Thyroid gland (tissue), 4 donors: ENCODE results near the gene LASP1NB.

Source experiments
- DNase-seq, 2 donors: peaks; one replicate each; pipeline ENCODE4 v3.0.0-alpha.2; 2019
- H3K27ac ChIP-seq, 3 donors: fragments of 200-600 bp; sonication (generic); 1 replicate in 2 of 3; 2 replicates in 1 of 3; pipeline ENCODE4 v1.5.1; 2016 to 2019; ENCODE audit warnings: mild to moderate bottlenecking in 1 of 3, moderate library complexity in 1 of 3
- H3K27me3 ChIP-seq: fragments of 200-600 bp; sonication (generic); one replicate; pipeline ENCODE4 v1.5.1; 2019
- H3K36me3 ChIP-seq, 2 donors: fragments of 200-600 bp; sonication (generic); one replicate each; pipeline ENCODE4 v1.5.1; 2016 to 2019
- H3K4me1 ChIP-seq, 2 donors: fragments of 200-600 bp; sonication (generic); one replicate each; pipeline ENCODE4 v1.5.1; 2017 to 2019
- H3K4me3 ChIP-seq, 3 donors: fragments of 200-600 bp; sonication (generic); replicated peaks in 1 of 3; 1 replicate in 2 of 3; 2 replicates in 1 of 3; pipeline ENCODE4 v1.5.1; 2016; ENCODE audit warnings: mild to moderate bottlenecking in 1 of 3
- H3K9me3 ChIP-seq: fragments of 200-600 bp; sonication (generic); one replicate; pipeline ENCODE4 v1.5.1; 2017
- POLR2A ChIP-seq, 2 donors: fragments of 450-650 bp; IDR thresholded peaks; one replicate each; pipeline ENCODE4 v1.6.1; 2017; ENCODE audit warnings: antibody characterized with exemption in 2 of 2, mild to moderate bottlenecking in 2 of 2, moderate library complexity in 1 of 2
- WGBS, 2 donors: methylation state at CpG; one replicate each; pipeline ENCODE4 v1.1.5; 2017; 5-methylcytosine and 5-hydroxymethylcytosine counted together
- intact Hi-C: fragments of 100-400 bp; cut with DNase I; formaldehyde crosslinking; loops from one replicate; pipeline ENCODE4 v1.15.1; 2023
- TF ChIP-seq, protein P1 (sequence below), 6 experiments: fragments of 200-600 bp in 3 of 6; fragments of 450-650 bp in 3 of 6; sonication (generic) in 3 of 6; IDR thresholded peaks; one replicate each; pipeline ENCODE4 v1.5.1; 2016 to 2019; ENCODE audit warnings: antibody characterized with exemption in 6 of 6, mild to moderate bottlenecking in 2 of 6, inconsistent platforms in 1 of 6, moderate library complexity in 1 of 6

Gene LASP1NB

DNA sequence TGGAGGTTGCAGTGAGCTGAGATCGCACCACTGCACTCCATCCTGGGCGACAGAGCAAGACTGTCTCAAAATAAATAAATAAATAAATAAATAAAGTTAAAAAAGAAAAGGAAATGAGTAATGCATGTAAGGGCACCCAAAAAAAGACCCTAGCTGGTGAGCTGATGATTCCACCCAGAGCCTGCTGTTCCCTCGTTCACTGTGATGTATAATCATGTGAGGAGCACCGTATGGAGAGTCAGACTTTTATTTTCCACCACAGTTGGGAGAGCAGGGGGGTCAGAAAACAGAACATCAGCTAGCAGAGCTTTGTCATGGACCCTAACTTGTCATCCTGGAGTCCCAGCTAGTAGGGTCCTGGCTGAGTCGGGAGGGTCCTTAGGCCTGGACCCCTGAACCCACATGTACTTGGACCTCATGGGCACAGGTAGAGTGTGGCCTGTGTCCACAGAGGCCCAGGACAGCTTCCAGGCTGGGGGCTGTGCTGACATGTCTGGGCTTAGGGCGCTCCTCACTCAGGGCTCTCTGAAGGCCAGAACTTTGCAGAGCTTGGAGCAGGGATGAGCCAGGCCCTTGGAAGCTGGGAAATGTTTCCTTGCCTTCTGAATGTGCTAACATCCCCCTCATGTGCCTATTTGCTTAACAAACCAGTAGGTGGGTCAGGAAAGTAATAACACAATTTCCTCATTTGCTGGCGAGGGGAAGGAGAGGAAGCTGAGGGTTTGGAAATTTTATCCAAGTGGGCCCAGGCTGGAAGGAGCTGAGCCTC lies 18.8 kb upstream of the LASP1NB start:
- intact Hi-C loops = no loop called here
- no peak for DNase-seq
- no peaks in the 10 kb centered on the region for H3K27me3 ChIP-seq
- H3K9me3 ChIP-seq = no peaks in the 10 kb centered on the region
- WGBS, 2 donors = 77 to 81% methylated on average over 6 of the region's 7 CpGs
- no peak overlapping the region for H3K4me3 ChIP-seq
- no peak for TF ChIP-seq POLR2A (IDR thresholded peaks at IDR 0.05)
- TF ChIP-seq, protein P1, sequence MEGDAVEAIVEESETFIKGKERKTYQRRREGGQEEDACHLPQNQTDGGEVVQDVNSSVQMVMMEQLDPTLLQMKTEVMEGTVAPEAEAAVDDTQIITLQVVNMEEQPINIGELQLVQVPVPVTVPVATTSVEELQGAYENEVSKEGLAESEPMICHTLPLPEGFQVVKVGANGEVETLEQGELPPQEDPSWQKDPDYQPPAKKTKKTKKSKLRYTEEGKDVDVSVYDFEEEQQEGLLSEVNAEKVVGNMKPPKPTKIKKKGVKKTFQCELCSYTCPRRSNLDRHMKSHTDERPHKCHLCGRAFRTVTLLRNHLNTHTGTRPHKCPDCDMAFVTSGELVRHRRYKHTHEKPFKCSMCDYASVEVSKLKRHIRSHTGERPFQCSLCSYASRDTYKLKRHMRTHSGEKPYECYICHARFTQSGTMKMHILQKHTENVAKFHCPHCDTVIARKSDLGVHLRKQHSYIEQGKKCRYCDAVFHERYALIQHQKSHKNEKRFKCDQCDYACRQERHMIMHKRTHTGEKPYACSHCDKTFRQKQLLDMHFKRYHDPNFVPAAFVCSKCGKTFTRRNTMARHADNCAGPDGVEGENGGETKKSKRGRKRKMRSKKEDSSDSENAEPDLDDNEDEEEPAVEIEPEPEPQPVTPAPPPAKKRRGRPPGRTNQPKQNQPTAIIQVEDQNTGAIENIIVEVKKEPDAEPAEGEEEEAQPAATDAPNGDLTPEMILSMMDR (IDR thresholded peaks at IDR 0.05) = no peak
- H3K27ac ChIP-seq = no peak overlapping the region
- H3K4me1 ChIP-seq = peaks cover 0 to 27% of the 10 kb centered on the region in 2 donors
- no peaks in the 10 kb centered on the region for H3K36me3 ChIP-seq

DNA sequence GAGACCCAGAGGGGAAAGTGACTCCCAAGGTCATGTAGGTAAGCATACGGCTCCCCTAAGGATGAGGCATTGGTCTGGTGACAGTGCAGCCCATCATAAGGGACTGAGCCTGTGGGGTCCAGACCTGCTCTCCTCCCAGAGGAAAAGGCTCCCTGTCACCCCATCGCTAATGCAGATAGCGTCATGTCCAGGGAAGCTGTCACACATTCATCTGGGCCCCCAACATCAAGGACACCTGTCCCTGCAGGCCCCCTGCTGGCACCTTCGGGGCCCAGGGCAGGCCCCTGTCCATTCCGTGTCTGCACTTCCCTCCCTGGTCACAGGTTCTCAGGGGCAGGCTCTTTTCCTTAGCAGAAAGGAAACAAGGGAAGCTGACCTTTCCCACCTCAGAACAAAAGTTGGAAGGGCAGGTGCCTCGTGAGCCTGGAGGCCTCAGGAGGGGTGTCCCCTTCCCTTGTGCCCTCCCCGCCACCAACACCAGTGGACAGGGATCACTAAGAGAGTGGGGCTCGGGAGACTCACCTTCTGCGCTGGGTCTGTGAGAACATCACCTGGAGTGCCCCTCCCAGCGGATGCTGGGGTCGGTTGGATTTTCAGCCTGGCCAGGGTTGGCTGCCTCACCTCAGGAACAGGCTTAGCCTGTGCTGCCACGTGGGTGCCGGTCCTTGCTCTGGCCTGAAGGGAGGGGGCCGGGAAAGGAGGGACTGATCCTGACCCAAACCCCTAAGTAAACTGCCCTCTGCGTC lies 17.3 kb upstream of the LASP1NB start:
- WGBS, 2 donors = 73 to 83% methylated on average over 11 to 14 of the region's 15 CpGs
- intact Hi-C loops = no loop called here
- Histone ChIP-seq H3K27me3 (no peaks in the 10 kb centered on the region), H3K27ac (peak overlapping the region in 2 of 3 donors; percentile 28 to 55), H3K9me3 (no peaks in the 10 kb centered on the region), H3K4me1 (peaks cover 4 to 28% of the 10 kb centered on the region in 2 donors), H3K36me3 (no peaks in the 10 kb centered on the region), H3K4me3 (no peak overlapping the region)
- DNase-seq = no peak
- no peak for TF ChIP-seq POLR2A (IDR thresholded peaks at IDR 0.05)
- TF ChIP-seq, protein P1 (IDR thresholded peaks at IDR 0.05) = no peak

DNA sequence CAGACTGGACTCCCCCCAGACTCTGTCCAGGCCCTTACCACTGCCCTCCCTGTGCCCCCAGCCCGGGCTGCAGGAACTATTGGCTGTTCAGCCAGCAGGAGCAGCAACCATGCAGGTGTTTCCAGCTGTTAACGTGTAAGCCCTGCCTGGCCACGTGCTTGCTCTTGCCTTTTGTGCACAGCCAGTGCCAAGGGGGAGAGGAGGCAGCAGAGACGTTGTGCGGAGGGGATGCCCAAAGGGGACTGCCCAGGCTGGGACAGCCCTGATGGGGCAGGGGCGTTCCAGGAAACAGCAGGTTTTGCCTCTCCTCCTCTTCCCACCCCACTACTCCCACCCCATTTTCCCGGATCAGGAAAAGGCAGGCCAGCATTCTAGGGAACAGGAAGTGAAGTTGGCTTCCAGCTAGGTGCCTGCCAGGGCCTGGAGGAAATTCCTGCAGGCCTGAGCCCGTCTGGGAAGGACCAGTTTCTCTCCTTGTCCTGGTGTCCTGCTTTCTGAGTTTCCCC lies 16.7 kb upstream of the LASP1NB start:
- no peak for DNase-seq
- H3K27me3 ChIP-seq = no peaks in the 10 kb centered on the region
- peaks cover 4 to 30% of the 10 kb centered on the region in 2 donors for H3K4me1 ChIP-seq
- H3K27ac ChIP-seq = peak overlapping the region in 2 of 3 donors; percentile 28 to 55
- H3K9me3 ChIP-seq = no peaks in the 10 kb centered on the region
- TF ChIP-seq POLR2A (IDR thresholded peaks at IDR 0.05) = no peak
- TF ChIP-seq, protein P1 (IDR thresholded peaks at IDR 0.05) = no peak
- intact Hi-C loops = no loop called here
- no peaks in the 10 kb centered on the region for H3K36me3 ChIP-seq
- WGBS, 2 donors = 35 to 54% methylated on average over 8 of the region's 8 CpGs
- H3K4me3 ChIP-seq = no peak overlapping the region

DNA sequence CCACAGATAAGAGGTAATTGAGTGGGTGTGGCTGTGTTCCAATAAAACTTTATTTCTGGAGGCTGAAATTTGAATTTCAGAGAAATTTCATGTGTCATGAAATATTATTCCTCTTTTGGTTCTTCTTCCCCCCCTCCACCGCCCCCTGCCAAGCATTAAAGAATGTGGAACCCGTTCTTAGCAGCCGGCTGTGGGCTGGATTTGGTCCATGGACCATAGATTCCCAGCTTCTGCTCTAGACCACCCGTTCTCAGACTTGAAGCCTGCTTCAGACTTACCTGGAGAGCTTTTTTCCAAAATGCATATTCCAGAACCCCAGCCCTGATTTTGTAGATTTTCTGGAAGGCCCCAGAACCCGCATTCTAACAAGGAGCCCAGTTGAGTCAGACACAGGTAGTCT lies 15.1 kb upstream of the LASP1NB start:
- Histone ChIP-seq H3K9me3 (no peaks in the 10 kb centered on the region), H3K27ac (no peak overlapping the region), H3K4me1 (peaks cover 4 to 30% of the 10 kb centered on the region in 2 donors), H3K4me3 (no peak overlapping the region), H3K36me3 (peaks cover 12 to 13% of the 10 kb centered on the region in 2 donors), H3K27me3 (no peaks in the 10 kb centered on the region)
- intact Hi-C loops = no loop called here
- 80 to 85% methylated on average over 5 of the region's 5 CpGs for WGBS, 2 donors
- no peak for TF ChIP-seq POLR2A (IDR thresholded peaks at IDR 0.05)
- TF ChIP-seq, protein P1 (IDR thresholded peaks at IDR 0.05) = no peak
- no peak for DNase-seq
